Thyroid gland (tissue), 4 donors: ENCODE results near the gene CIB1.

Experiments used
- POLR2A ChIP-seq, 2 donors: fragments of 450-650 bp; IDR thresholded peaks; one replicate each; pipeline ENCODE4 v1.6.1; 2017; ENCODE audit warnings: antibody characterized with exemption in 2 of 2, mild to moderate bottlenecking in 2 of 2, moderate library complexity in 1 of 2
- TF ChIP-seq, protein P1 (sequence below), 6 experiments: fragments of 200-600 bp in 3 of 6; fragments of 450-650 bp in 3 of 6; sonication (generic) in 3 of 6; IDR thresholded peaks; one replicate each; pipeline ENCODE4 v1.5.1; 2016 to 2019; ENCODE audit warnings: antibody characterized with exemption in 6 of 6, mild to moderate bottlenecking in 2 of 6, inconsistent platforms in 1 of 6, moderate library complexity in 1 of 6

DNA sequence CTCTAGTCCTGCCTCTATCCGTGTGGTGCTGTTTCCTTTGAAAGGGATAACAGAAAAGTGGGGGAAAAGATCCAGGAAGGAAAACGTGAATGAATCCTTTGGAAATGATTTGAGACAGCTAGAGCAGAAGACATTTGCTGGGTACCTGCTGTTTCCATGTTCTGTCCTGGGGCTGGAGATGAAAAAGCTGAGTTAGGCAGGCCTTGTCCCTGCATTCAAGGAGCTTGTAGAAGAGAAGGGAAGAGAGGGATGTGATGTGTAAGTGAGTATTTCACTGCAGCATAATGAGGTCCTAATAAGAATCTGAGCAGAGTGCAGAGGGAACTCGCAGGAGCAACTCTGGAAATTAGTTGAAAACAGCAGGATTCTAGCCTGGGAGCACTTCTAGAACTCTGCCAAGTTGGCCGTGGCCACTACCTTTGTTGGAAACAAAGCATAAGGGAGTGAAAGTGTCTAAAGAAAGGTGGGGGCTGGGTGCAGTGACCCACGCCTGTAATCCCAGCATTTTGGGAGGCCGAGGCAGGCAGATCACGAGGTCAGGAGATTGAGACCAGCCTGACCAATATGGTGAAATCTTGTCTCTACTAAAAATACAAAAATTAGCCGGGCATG lies 46.4 kb downstream of the CIB1 start:
- no peak for TF ChIP-seq POLR2A (IDR thresholded peaks at IDR 0.05)
- TF ChIP-seq, protein P1, sequence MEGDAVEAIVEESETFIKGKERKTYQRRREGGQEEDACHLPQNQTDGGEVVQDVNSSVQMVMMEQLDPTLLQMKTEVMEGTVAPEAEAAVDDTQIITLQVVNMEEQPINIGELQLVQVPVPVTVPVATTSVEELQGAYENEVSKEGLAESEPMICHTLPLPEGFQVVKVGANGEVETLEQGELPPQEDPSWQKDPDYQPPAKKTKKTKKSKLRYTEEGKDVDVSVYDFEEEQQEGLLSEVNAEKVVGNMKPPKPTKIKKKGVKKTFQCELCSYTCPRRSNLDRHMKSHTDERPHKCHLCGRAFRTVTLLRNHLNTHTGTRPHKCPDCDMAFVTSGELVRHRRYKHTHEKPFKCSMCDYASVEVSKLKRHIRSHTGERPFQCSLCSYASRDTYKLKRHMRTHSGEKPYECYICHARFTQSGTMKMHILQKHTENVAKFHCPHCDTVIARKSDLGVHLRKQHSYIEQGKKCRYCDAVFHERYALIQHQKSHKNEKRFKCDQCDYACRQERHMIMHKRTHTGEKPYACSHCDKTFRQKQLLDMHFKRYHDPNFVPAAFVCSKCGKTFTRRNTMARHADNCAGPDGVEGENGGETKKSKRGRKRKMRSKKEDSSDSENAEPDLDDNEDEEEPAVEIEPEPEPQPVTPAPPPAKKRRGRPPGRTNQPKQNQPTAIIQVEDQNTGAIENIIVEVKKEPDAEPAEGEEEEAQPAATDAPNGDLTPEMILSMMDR (IDR thresholded peaks at IDR 0.05) = no peak
